Dermis blood vessel endothelial cell (primary cell): Measurements from ENCODE around the gene ZNF134. TPM values are rescaled to one million over a fixed set of nuclear protein-coding genes. Genes with fewer than 3 reads are reported as not detected.
A peak's percentile ranks its signal among the peaks of the same experiment; 100 is the strongest.

ENCODE experiments used
- DNase-seq: peaks from one replicate; pipeline ENCODE4 v3.0.0; 2010
- total RNA-seq: library from RNA; depleted of rRNA; stranded (reverse); fragments of >200 nt; gene quantifications from 2 replicates; pipeline ENCODE4 v1.2.3, GENCODE V29; 2014

The ZNF134 gene
- total RNA-seq, 1 donor from 2014 or later = 24.0 TPM

DNA sequence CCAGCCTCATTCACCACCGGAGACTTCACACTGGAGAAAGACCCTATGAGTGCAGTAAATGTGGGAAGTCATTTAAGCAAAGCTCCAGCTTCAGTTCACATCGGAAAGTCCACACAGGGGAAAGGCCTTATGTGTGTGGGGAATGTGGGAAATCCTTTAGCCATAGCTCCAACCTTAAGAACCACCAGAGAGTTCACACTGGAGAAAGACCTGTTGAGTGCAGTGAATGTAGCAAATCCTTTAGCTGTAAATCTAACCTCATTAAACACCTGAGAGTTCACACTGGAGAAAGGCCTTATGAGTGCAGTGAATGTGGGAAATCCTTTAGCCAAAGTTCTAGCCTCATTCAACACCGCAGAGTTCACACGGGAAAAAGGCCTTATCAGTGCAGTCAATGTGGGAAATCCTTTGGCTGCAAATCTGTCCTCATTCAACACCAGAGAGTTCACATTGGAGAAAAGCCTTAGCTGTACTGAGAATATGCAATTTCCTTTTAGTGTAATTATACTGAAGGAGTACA lies 27.7 kb downstream of the ZNF134 start:
- no peak for DNase-seq

DNA sequence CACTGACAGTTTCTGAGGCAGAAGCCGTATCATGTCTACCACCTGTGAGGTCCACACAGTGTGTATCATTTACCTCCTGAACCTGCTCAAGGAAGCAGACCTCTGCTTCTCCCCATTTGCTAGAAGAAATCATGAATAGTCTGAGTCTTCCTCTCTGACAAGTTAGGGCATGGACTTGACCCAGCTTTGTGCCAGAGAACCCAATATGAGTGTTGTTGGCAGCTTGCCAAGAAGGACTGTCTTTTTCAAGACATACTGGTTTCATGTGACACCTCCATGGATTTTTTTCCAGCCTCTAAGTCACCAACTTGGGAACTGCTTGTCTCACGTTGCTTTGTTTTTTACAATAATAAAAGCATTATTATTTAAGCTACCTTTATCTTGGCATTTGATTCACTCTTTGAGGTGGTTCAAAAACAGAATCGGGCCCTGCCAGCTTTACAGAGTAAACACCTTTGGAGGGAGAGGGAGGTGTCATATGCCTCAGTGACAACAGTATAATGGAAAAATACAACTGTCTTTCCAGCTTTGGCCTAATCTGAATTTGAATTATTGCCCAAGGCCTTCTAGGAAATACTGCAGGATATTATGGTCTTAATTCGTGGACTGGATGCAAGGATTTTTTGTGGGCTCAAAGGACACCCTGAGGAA lies 28.5 kb downstream of the ZNF134 start:
- no peak for DNase-seq

DNA sequence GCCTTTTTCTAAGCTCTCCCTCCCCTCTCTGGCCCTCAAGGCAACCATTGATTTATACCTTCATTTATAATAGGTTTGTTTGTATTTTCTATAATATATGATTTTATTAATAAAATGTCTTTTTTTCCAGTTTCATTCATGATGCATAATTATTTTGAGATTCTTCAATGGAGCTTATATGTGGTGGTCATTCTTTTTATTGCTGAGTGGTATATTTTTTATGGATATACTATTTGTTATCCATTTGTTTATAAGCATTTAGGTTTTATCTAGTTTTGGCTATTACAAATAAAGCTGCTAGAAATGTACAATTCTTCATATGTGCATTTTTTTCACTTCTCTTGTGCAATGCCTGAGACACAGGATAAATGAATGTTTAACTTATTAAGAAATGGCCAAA lies 29.7 kb downstream of the ZNF134 start:
- DNase-seq = no peak

DNA sequence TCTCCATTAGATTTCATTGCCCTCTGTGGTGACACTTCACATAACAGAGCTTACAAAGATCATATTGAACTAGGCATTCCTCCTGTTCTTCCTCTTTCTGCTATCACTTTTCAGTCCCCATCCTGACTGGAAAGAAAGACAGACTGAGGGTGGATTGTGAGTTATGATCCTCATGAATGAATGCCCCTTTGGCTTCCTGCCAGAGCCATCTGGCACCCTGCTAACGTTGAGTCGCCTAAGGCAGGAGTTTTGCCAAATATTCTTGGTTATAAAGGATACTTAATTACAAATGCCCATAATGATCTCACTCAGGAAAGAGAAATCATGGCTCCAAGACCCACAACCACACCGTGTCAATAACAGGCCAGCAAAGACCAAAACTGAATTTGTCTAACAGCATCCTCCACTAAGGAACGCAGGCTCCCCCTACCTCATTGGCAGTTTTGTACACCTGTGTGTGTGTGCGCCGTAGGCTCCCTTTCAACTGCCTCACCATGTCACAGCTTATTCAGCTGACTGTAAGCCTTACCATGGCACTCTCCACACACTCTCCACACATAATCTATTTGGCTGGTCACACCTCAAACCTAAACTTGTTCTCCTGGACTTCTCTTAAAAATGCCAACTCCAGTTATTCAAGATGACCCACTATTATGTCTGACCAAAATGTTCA lies 34.4 kb downstream of the ZNF134 start:
- DNase-seq = no peak

DNA sequence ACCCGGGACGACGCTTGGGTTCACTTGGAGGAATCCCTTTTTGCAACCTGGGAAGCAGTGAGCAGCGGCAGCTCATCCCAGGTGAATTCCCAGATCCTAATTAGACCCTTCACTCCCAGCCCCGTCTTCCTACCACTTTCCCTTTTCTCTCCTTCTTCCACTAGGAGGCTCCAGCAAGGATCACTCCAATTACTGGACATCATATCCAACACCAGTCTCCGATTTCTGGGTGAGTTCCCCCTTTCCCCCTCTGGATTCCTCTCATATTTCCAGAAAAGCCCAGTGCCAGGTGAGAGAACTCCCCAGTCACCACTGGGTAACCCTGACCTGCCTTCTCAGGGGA lies 37.6 kb downstream of the ZNF134 start:
- no peak for DNase-seq

DNA sequence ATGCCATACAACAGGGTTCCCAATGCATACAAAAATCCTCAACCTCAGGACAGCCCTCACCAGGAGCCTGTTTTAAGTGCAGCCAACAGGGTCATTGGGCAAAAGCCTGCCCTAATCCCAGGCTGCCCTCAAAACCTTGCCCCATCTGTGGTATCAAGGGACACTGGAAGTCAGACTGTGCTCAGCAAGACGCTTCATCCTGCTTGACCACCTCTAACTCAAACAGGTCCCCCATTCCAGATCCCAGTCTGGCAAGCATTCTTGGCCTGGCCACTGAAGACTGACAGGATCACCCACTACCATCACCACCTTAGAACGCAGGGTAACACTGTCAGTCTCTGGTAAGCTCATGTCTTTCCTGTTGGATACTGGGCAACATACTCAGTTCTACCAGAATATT lies 39.6 kb downstream of the ZNF134 start:
- DNase-seq = no peak

DNA sequence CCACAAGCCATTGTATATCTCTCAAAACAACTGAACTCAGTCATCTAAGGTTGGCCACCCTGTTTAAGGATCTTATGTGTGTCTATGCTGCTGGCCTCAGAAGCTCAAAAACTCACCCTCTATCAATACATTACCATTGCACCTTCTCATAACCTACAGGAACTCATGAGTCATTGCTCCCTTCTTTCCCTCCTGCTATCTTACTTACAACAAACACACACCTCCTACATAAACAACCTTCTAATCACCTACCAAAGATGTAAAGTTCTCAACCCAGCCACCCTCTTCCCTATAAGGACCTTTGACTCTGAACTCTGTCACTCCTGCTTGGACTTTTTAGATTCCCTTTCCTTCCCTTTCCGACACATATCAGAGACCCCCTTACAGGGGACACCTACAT lies 41.4 kb downstream of the ZNF134 start:
- DNase-seq = no peak

DNA sequence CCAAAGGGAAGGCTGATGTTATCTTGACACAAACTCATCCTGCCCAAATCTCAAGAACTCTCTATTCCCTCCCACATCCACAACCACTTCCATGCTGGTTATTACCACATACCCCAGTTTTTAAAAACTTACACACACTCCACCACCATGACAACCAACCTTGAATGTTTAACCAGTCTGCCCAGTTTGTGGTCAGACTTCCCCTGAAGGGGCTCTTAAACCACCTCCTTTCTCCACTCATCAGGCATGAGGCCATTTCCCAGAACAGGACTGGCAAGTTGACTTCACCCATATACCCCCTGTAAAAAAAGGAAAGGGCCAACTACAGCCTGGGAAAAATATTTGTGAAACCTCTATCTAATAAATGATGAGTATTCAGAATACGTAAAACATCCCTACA lies 42.3 kb downstream of the ZNF134 start:
- DNase-seq = no peak

DNA sequence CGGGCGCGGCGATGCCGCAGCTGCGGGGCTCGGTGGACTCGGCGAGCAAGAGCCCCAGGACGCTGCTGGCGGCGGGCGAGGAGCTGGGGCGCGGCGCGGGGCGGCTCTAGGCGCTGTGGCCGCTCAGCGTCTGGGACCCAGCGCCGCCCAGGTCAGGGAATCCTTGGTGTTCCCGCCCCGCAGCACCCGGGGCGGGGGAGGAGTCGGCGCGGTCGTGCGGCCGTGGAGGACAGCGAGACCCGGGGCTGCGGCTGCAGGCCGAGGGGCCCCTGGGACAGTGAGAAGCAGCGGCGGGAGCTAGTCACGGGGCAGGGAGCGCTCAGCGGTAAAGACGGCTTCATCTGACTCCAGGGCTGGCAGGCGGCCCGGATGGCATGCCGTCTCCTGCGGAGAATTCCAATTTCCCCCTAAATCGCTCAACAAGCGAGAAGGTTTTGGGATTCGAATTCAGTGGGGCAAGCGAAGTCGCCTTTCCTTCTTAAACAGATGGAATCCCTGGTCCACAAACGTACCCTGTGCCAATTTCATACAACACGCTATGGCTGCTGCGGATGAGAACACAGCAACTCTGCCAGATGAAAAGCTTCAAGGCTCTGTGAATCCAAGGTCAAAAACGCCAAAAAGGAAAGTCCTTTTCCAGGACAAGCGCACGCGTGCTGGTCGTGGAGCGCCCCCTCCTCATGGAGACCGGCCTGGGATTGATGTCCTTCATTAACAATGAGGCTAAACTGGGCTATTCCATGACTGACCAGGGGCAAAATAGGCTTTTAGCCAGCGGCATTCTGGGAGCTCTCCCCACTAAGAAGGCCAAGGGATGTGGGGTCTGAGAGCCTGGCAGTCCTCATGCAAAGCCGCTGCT lies 50.5 kb downstream of the ZNF134 start:
- DNase-seq = peak; percentile 43

DNA sequence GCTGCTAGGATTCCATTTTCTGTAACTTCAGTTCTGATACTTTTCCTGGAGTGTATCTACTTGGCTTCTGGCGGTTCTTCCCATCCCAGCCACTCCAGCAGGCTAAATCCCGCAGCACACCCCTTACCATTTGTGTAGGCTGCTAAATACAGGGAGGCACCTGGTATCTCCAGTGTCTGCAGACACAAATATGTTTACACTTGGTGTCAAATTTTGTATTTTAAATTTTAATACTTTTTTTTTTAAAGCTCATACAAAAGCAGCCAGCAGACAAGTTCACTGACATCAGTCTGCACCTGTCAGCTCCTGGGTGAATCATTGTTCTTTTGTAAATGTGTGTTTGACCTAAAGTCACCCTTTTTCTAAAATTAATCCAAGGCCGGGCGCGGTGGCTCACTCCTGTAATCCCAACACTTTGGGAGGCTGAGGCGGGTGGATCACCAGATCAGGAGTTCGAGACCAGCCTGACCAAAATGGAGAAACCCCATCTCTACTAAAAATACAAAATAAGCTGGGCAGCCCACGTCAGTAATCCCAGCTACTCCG lies 51.3 kb downstream of the ZNF134 start:
- DNase-seq = no peak

DNA sequence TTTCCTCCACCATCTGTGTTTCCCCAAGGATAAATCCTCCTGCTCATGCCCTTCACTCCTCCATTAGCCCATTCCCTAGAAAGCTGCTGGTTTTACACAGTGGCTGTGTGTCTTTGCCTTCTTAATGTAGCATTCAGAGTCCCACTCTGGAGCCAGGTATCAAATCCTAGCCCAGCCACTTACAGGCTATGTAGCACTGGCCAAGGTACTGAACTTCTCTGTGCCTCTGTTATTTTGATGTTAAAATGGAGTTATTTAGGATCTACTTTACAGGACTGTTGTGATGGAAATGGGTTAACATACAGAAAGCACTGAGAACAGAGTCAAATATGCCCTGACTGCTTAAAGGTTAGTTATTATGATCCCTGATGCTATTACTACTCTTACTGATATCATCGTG lies 53.2 kb downstream of the ZNF134 start:
- DNase-seq = no peak

DNA sequence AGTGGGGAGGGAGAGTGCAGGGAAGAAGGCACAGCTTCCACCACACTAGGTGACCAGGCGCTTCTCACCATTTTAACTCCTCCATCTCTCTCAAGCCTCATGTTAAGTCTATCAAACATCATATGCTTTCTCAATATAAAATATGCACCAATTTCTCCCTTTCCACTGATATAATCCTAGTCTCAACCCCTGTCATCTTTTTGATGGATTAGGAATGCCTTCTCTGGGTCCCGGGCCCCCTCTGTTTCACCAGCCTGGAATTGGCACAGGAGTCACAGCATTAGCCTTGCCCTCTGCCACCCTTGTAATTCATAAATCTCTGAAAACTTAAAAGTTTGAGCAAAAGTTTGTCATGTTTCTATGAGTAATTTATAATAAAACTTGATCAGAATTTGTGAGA lies 54.6 kb downstream of the ZNF134 start, which contains the start of gene ZSCAN4:
Gene ZSCAN4 (plus strand): TSS at position 301 of the 400 bp plus-strand sequence. CDS start 7,211 bp downstream, outside the sequence.
- no peak for DNase-seq

DNA sequence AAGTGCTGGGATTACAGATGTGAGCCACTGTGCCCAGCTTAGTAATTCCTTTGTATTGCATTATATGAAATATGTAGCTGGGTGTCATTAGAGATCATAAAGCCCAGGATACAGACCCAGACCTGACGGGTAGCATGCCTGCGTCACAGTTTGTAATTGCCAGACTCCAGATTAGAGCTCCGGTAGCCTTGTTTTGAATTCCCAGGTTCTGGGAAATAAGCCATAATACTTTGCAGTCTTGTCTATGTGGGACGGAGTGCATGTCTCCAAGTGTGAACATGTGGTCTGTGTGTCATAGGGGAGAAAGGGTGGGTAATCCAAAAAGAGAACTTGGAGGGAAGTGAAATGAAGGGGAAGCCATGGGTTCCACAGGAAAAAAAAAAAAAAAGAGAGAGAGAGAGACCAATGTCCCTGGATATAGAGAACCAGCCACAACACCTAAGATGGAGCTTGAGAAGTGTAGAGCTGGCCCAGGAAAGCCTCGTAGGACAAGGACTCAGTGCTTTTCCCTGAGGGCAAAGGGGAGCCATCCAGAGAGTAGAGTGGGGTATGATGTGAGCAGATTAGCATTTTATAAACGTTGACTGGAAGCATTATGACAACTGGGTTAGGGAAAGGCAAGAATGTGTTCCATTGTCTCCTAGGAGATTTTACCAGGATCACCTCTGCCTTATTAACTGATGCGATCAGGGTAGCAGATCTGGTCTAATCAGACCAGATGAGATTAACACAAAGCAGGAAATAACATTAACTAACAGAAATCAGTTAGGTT lies 57.3 kb downstream of the ZNF134 start:
- no peak for DNase-seq

DNA sequence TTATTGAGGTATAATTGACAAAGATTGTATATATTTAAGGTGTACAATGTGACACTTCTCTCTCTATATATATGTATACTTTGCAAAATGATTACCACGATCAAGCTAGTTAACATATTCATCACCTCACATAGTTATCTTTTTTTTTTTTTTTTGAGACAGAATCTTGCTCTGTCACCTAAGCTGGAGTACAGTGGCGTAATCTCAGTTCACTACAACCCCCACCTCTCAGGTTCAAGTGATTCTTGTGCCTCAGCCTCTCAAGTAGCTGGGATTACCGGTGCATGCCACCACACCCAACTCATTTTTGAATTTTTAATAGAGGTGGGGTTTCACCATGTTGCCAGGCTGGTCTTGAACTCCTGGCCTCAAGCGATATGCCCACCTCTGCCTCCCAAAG lies 58.4 kb downstream of the ZNF134 start:
- DNase-seq = no peak

Other genes starting within 250 kb of the ZNF134 start
- 13.3 and 16.0 TPM in 2 replicates for gene ZNF548, start 224.4 kb upstream of the ZNF134 start, total RNA-seq
- gene ZNF17, start 203.1 kb upstream of the ZNF134 start, total RNA-seq = 10.9 and 11.4 TPM in 2 replicates
- gene ZNF749, start 178.9 kb upstream of the ZNF134 start, total RNA-seq = 10.7 and 12.6 TPM in 2 replicates
- gene VN1R1, start 157.1 kb upstream of the ZNF134 start, total RNA-seq = 0.28 and 0.34 TPM in 2 replicates
- gene ZNF772, start 136.7 kb upstream of the ZNF134 start, total RNA-seq = 19.3 and 22.3 TPM in 2 replicates
- gene ZNF419, start 126.5 kb upstream of the ZNF134 start, total RNA-seq = 7.8 and 12.6 TPM in 2 replicates
- 15.3 and 17.5 TPM in 2 replicates for gene ZNF773, start 114.3 kb upstream of the ZNF134 start, total RNA-seq
- gene ZNF549, start 86.9 kb upstream of the ZNF134 start, total RNA-seq = 4.8 and 5.8 TPM in 2 replicates
- 6.4 and 8.0 TPM in 2 replicates for gene ZNF550, start 54.4 kb upstream of the ZNF134 start, total RNA-seq
- gene ZNF416, start 35.3 kb upstream of the ZNF134 start, total RNA-seq = 4.1 and 4.4 TPM in 2 replicates
- 5.3 and 6.1 TPM in 2 replicates for gene ZIK1, start 30.1 kb upstream of the ZNF134 start, total RNA-seq
- 2.7 and 4.5 TPM in 2 replicates for gene ZNF530, start 14.4 kb upstream of the ZNF134 start, total RNA-seq
- gene ZNF211, start 18.9 kb downstream of the ZNF134 start, total RNA-seq = 9.9 and 11.2 TPM in 2 replicates
- not detected in 2 replicates for gene ZSCAN4, start 54.7 kb downstream of the ZNF134 start, total RNA-seq
- 8.9 and 9.5 TPM in 2 replicates for gene ZNF551, start 67.7 kb downstream of the ZNF134 start, total RNA-seq
- gene ZNF154, start 95.0 kb downstream of the ZNF134 start, total RNA-seq = 1.3 and 2.4 TPM in 2 replicates
- 9.8 and 10.0 TPM in 2 replicates for gene ZNF671, start 113.4 kb downstream of the ZNF134 start, total RNA-seq
- 14.6 and 18.1 TPM in 2 replicates for gene ZNF776, start 132.6 kb downstream of the ZNF134 start, total RNA-seq
- 13.1 and 31.0 TPM in 2 replicates for gene ZNF586, start 155.4 kb downstream of the ZNF134 start, total RNA-seq
- gene ZNF552, start 200.7 kb downstream of the ZNF134 start, total RNA-seq = 7.4 and 9.9 TPM in 2 replicates
- 24.2 and 27.2 TPM in 2 replicates for gene ZNF587B, start 216.1 kb downstream of the ZNF134 start, total RNA-seq
- gene ZNF587, start 235.6 kb downstream of the ZNF134 start, total RNA-seq = 29.4 and 36.3 TPM in 2 replicates